Esophagus muscularis mucosa (tissue), 4 donors: ENCODE results near the gene OMA1.

Experiments used
- EP300 ChIP-seq: sonication (generic); formaldehyde crosslinking; IDR thresholded peaks from one replicate; pipeline ENCODE4 v1.6.1; 2017; ENCODE audit warnings: antibody characterized with exemption
- POLR2A ChIP-seq: fragments of 450-650 bp; IDR thresholded peaks from one replicate; pipeline ENCODE4 v1.6.1; 2017; ENCODE audit warnings: antibody characterized with exemption, moderate library complexity, mild to moderate bottlenecking, low read depth
- POLR2AphosphoS5 ChIP-seq, 2 donors: sonication (generic); formaldehyde crosslinking; IDR thresholded peaks; one replicate each; pipeline ENCODE4 v1.6.1; 2017; ENCODE audit warnings: antibody characterized with exemption in 2 of 2
- TF ChIP-seq, protein P1 (sequence below), 3 experiments: fragments of 200-600 bp in 2 of 3; fragments of 450-650 bp in 1 of 3; sonication (generic) in 2 of 3; IDR thresholded peaks; one replicate each; pipeline ENCODE4 v1.5.1; 2017 to 2019; ENCODE audit warnings: antibody characterized with exemption in 3 of 3, mild to moderate bottlenecking in 2 of 3, moderate library complexity in 1 of 3

DNA sequence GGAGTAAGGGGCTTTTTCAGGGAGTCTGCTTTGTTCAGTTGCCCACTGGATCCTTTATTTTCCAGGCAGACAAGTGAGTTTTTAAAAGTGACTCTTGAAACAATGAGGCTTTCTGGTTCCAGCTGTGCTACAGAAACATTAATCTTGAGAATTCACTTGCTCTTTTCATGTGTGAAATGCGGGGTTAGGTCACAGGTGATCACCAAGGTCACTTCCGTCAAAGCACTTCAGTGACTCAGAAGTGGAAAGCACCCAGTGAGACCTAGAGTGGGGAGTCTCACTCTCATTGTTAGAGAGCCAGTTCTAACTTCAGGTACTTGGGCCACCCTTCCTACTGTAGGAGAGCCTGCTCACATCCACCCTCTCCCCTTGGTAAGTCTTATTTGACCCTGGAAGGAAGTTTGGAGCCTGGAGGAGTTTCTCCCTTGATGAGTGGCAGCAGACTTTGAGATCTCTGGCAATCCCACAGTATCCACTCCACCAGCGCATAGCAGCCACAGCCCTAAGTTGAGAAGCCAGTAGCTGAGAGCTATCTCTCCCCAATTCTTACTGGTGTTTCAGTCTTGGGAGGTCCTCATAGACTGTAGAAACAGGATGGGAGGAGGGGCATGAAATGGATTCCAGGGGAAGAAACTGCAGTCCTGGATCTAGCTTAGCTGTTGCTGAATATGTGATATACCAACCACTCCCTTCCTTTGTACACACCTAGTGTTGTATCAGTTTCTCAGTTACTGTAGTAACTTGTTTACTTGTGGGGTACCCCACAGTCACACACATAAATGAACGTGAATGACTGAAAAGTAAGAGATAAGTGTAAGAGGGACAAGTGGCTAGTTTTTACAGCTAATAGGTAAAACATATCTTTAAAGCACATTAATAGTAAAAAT lies 27.4 kb upstream of the OMA1 start:
- TF ChIP-seq, protein P1, sequence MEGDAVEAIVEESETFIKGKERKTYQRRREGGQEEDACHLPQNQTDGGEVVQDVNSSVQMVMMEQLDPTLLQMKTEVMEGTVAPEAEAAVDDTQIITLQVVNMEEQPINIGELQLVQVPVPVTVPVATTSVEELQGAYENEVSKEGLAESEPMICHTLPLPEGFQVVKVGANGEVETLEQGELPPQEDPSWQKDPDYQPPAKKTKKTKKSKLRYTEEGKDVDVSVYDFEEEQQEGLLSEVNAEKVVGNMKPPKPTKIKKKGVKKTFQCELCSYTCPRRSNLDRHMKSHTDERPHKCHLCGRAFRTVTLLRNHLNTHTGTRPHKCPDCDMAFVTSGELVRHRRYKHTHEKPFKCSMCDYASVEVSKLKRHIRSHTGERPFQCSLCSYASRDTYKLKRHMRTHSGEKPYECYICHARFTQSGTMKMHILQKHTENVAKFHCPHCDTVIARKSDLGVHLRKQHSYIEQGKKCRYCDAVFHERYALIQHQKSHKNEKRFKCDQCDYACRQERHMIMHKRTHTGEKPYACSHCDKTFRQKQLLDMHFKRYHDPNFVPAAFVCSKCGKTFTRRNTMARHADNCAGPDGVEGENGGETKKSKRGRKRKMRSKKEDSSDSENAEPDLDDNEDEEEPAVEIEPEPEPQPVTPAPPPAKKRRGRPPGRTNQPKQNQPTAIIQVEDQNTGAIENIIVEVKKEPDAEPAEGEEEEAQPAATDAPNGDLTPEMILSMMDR (IDR thresholded peaks at IDR 0.05) = no peak
- no peak for TF ChIP-seq POLR2A
- no peak for TF ChIP-seq EP300
- TF ChIP-seq POLR2AphosphoS5 (IDR thresholded peaks at IDR 0.05) = no peak
